CD4-positive, alpha-beta T cell treated with Interleukin-12 subunit alpha and Interleukin-12 subunit beta, for 1 hour (primary cell): ENCODE data around the gene HTR5A.
"Not testable (repeated sequence)": the region's sequence is repeated elsewhere in the genome, so short reads cannot be mapped to it uniquely, and the experiment has no call there.

Experiments
- DNase-seq: peaks from one replicate; pipeline ENCODE4 v3.0.0-alpha.2; 2020

HTR5A gene

GRCh38 chr7:155069992-155070751 lies at the start of gene HTR5A:
Gene HTR5A, plus strand, starts transcription at chr7:155070324. Its CDS starts 576 bp downstream, at chr7:155070900.
- peak; percentile 76 for DNase-seq

- no peak for DNase-seq
Observed at GRCh38 chr7:155020996-155021395, 49.1 kb upstream of the HTR5A start.

GRCh38 chr7:155021699-155022145 lies 48.4 kb upstream of the HTR5A start:
- DNase-seq, result no peak

GRCh38 chr7:155027879-155028278 lies 42.2 kb upstream of the HTR5A start:
- no peak for DNase-seq

- DNase-seq, result no peak
Observed at GRCh38 chr7:155032978-155033377, 37.1 kb upstream of the HTR5A start.

GRCh38 chr7:155034495-155034894 lies 35.6 kb upstream of the HTR5A start:
- not testable (repeated sequence) for DNase-seq

- DNase-seq, result no peak
Observed at GRCh38 chr7:155038335-155038734, 31.8 kb upstream of the HTR5A start.

GRCh38 chr7:155043756-155044155 lies 26.4 kb upstream of the HTR5A start:
- DNase-seq, result no peak

- no peak for DNase-seq
Observed at GRCh38 chr7:155048006-155048405, 22.1 kb upstream of the HTR5A start.

- no peak for DNase-seq
Observed at GRCh38 chr7:155051355-155051754, 18.8 kb upstream of the HTR5A start.

GRCh38 chr7:155053002-155053401 lies 17.1 kb upstream of the HTR5A start:
- DNase-seq, result no peak

- DNase-seq, result no peak
Observed at GRCh38 chr7:155054761-155055160, 15.4 kb upstream of the HTR5A start.

- no peak for DNase-seq
Observed at GRCh38 chr7:155057076-155057475, 13.0 kb upstream of the HTR5A start.

- DNase-seq, result no peak
Observed at GRCh38 chr7:155058896-155059295, 11.2 kb upstream of the HTR5A start.

- no peak for DNase-seq
Observed at GRCh38 chr7:155059703-155060102, 10.4 kb upstream of the HTR5A start.

- DNase-seq, result no peak
Observed at GRCh38 chr7:155062411-155062810, 7.7 kb upstream of the HTR5A start.

- DNase-seq, result no peak
Observed at GRCh38 chr7:155064186-155064585, 5.9 kb upstream of the HTR5A start.

- no peak for DNase-seq
Observed at GRCh38 chr7:155066417-155066950, 3.6 kb upstream of the HTR5A start.

- no peak for DNase-seq
Observed at GRCh38 chr7:155071121-155071651, 1.1 kb downstream of the HTR5A start.

GRCh38 chr7:155071916-155072571 lies 1.9 kb downstream of the HTR5A start:
- DNase-seq, result no peak

- DNase-seq, result no peak
Observed at GRCh38 chr7:155073922-155074321, 3.8 kb downstream of the HTR5A start.

GRCh38 chr7:155084021-155084420 lies 13.9 kb downstream of the HTR5A start:
- no peak for DNase-seq

- DNase-seq, result no peak
Observed at GRCh38 chr7:155084969-155085368, 14.8 kb downstream of the HTR5A start.

GRCh38 chr7:155090684-155091083 lies 20.6 kb downstream of the HTR5A start:
- DNase-seq, result no peak
